Activated T-helper 1 cell treated with anti-CD3 and anti-CD28 coated beads, Interleukin-12 subunit alpha, Interleukin-12 subunit beta, Interleukin-2, Interleukin-4 antibody, amounts not matched to agents 30 ng/mL and 10 ng/mL and 1 ng/mL, durations not matched to agents 14 hours and 24 hours and 36 hours (primary cell): Measurements from ENCODE around the gene TRAK1. TPM values are rescaled to one million over a fixed set of nuclear protein-coding genes. Genes with fewer than 3 reads are reported as not detected.

Source experiments
- DNase-seq: peaks from one replicate; pipeline ENCODE4 v3.0.0; 2021; ENCODE audit warnings: low spot score
- H3K27ac Mint-ChIP-seq: one replicate; pipeline ENCODE4 v1.8.0; 2021; ENCODE audit warnings: mild to moderate bottlenecking, mixed read lengths
- H3K27me3 Mint-ChIP-seq: one replicate; pipeline ENCODE4 v1.8.0; 2022; ENCODE audit warnings: mild to moderate bottlenecking, moderate library complexity, mixed read lengths; ENCODE audit not compliant: insufficient read depth
- H3K36me3 Mint-ChIP-seq: one replicate; pipeline ENCODE4 v1.8.0; 2021; ENCODE audit warnings: low read depth, mixed read lengths
- H3K4me1 Mint-ChIP-seq: one replicate; pipeline ENCODE4 v1.8.0; 2021; ENCODE audit warnings: low read depth, mixed read lengths
- H3K4me3 Mint-ChIP-seq: one replicate; pipeline ENCODE4 v1.8.0; 2021; ENCODE audit warnings: mild to moderate bottlenecking, moderate library complexity, mixed read lengths
- H3K9me3 Mint-ChIP-seq: one replicate; pipeline ENCODE4 v1.8.0; 2021; ENCODE audit warnings: mixed read lengths
- intact Hi-C: fragments of 100-400 bp; cut with micrococcal nuclease; formaldehyde crosslinking; loops from one replicate; pipeline ENCODE4 v1.15.1; 2024
- total RNA-seq: library from RNA; stranded (reverse); gene quantifications from 2 replicates; pipeline ENCODE4 v1.2.3, GENCODE V29; 2022

Gene TRAK1
- total RNA-seq, 1 donor from 2014 or later, result 32.6 TPM

GRCh38 chr3:42162462-42162861 lies 71.3 kb downstream of the TRAK1 start:
- Mint-ChIP-seq H3K4me1 (peaks cover 30% of the 10 kb centered on the region), H3K4me3 (no peak overlapping the region), H3K9me3 (no peaks in the 10 kb centered on the region), H3K27me3 (no peaks in the 10 kb centered on the region), H3K36me3 (no peaks in the 10 kb centered on the region), H3K27ac (no peak overlapping the region)
- intact Hi-C loops, result no loop called here
- no peak for DNase-seq

GRCh38 chr3:42163622-42164244 lies 72.6 kb downstream of the TRAK1 start:
- intact Hi-C loops, result no loop called here
- no peak for DNase-seq
- H3K4me3 Mint-ChIP-seq, result no peak overlapping the region
- peaks cover 25% of the 10 kb centered on the region for H3K4me1 Mint-ChIP-seq
- no peaks in the 10 kb centered on the region for H3K36me3 Mint-ChIP-seq
- H3K9me3 Mint-ChIP-seq, result no peaks in the 10 kb centered on the region
- no peaks in the 10 kb centered on the region for H3K27me3 Mint-ChIP-seq
- no peak overlapping the region for H3K27ac Mint-ChIP-seq

GRCh38 chr3:42164656-42165055 lies 73.5 kb downstream of the TRAK1 start:
- no peaks in the 10 kb centered on the region for H3K36me3 Mint-ChIP-seq
- no peak for DNase-seq
- H3K27ac Mint-ChIP-seq, result no peak overlapping the region
- H3K27me3 Mint-ChIP-seq, result no peaks in the 10 kb centered on the region
- intact Hi-C loops, result no loop called here
- H3K4me3 Mint-ChIP-seq, result no peak overlapping the region
- no peaks in the 10 kb centered on the region for H3K9me3 Mint-ChIP-seq
- H3K4me1 Mint-ChIP-seq, result peaks cover 17% of the 10 kb centered on the region

- Mint-ChIP-seq H3K9me3 (no peaks in the 10 kb centered on the region), H3K4me1 (peaks cover 12% of the 10 kb centered on the region), H3K27ac (no peak overlapping the region), H3K27me3 (no peaks in the 10 kb centered on the region), H3K36me3 (no peaks in the 10 kb centered on the region), H3K4me3 (no peak overlapping the region)
- intact Hi-C loops, result no loop called here
- DNase-seq, result no peak
These were observed 74.1 kb downstream of the TRAK1 start for GRCh38 chr3:42165211-42165610.

- Mint-ChIP-seq H3K4me1 (peaks cover 5% of the 10 kb centered on the region), H3K4me3 (no peak overlapping the region), H3K9me3 (no peaks in the 10 kb centered on the region), H3K36me3 (no peaks in the 10 kb centered on the region), H3K27ac (no peak overlapping the region), H3K27me3 (no peaks in the 10 kb centered on the region)
- no peak for DNase-seq
- intact Hi-C loops, result no loop called here
These were observed 75.1 kb downstream of the TRAK1 start for GRCh38 chr3:42166214-42166613.

GRCh38 chr3:42166662-42167300 lies 75.6 kb downstream of the TRAK1 start:
- Mint-ChIP-seq H3K4me3 (no peak overlapping the region), H3K4me1 (peaks cover 6% of the 10 kb centered on the region), H3K27me3 (no peaks in the 10 kb centered on the region), H3K9me3 (no peaks in the 10 kb centered on the region), H3K27ac (no peak overlapping the region), H3K36me3 (no peaks in the 10 kb centered on the region)
- DNase-seq, result no peak
- intact Hi-C loops, result no loop called here

- no peak overlapping the region for H3K27ac Mint-ChIP-seq
- intact Hi-C loops, result no loop called here
These were observed 78.5 kb downstream of the TRAK1 start for GRCh38 chr3:42169579-42170120.

GRCh38 chr3:42172047-42172654 lies 81.0 kb downstream of the TRAK1 start:
- H3K36me3 Mint-ChIP-seq, result no peaks in the 10 kb centered on the region
- intact Hi-C loops, result no loop called here
- peaks cover 22% of the 10 kb centered on the region for H3K4me1 Mint-ChIP-seq
- DNase-seq, result no peak
- H3K9me3 Mint-ChIP-seq, result no peaks in the 10 kb centered on the region
- H3K4me3 Mint-ChIP-seq, result no peak overlapping the region
- no peaks in the 10 kb centered on the region for H3K27me3 Mint-ChIP-seq
- H3K27ac Mint-ChIP-seq, result no peak overlapping the region

More at GRCh38 chr3:42169579-42170120, 78.5 kb downstream of the TRAK1 start:
- no peak for DNase-seq
- H3K27me3 Mint-ChIP-seq, result no peaks in the 10 kb centered on the region
- peaks cover 22% of the 10 kb centered on the region for H3K4me1 Mint-ChIP-seq
- no peaks in the 10 kb centered on the region for H3K36me3 Mint-ChIP-seq
- H3K9me3 Mint-ChIP-seq, result no peaks in the 10 kb centered on the region
- H3K4me3 Mint-ChIP-seq, result no peak overlapping the region

- no peaks in the 10 kb centered on the region for H3K9me3 Mint-ChIP-seq
- peak overlapping the region; percentile 63 for H3K4me3 Mint-ChIP-seq
- peaks cover 4% of the 10 kb centered on the region for H3K36me3 Mint-ChIP-seq
These were observed 82.2 kb downstream of the TRAK1 start for GRCh38 chr3:42173307-42173706.

GRCh38 chr3:42174679-42175385 lies 83.7 kb downstream of the TRAK1 start:
- intact Hi-C loops, result loop anchor here (5.0 kb wide), 1 partner anchor 163 kb away; no protein-coding TSS in a partner anchor
- no peak overlapping the region for H3K27ac Mint-ChIP-seq
- peaks cover 31% of the 10 kb centered on the region for H3K4me1 Mint-ChIP-seq
- no peaks in the 10 kb centered on the region for H3K27me3 Mint-ChIP-seq
- no peak for DNase-seq
- peaks cover 10% of the 10 kb centered on the region for H3K36me3 Mint-ChIP-seq
- H3K9me3 Mint-ChIP-seq, result no peaks in the 10 kb centered on the region
- H3K4me3 Mint-ChIP-seq, result no peak overlapping the region

More at GRCh38 chr3:42173307-42173706, 82.2 kb downstream of the TRAK1 start:
- Mint-ChIP-seq H3K27me3 (no peaks in the 10 kb centered on the region), H3K27ac (peak overlapping the region; percentile 81), H3K4me1 (peaks cover 22% of the 10 kb centered on the region)
- DNase-seq, result no peak
- intact Hi-C loops, result no loop called here

GRCh38 chr3:42175386-42176240 lies 84.5 kb downstream of the TRAK1 start:
- H3K36me3 Mint-ChIP-seq, result peaks cover 10% of the 10 kb centered on the region
- H3K4me1 Mint-ChIP-seq, result peaks cover 32% of the 10 kb centered on the region
- no peak for DNase-seq
- H3K27me3 Mint-ChIP-seq, result no peaks in the 10 kb centered on the region
- no peaks in the 10 kb centered on the region for H3K9me3 Mint-ChIP-seq
- H3K4me3 Mint-ChIP-seq, result no peak overlapping the region
- H3K27ac Mint-ChIP-seq, result no peak overlapping the region
- intact Hi-C loops, result loop anchor here (5.0 kb wide), 1 partner anchor 163 kb away; no protein-coding TSS in a partner anchor
